CD4-positive, alpha-beta T cell treated with Interleukin-15 for 4 hours (primary cell): ENCODE results near the gene RNGTT.
A peak's percentile ranks its signal among the peaks of the same experiment; 100 is the strongest.
"Not testable (repeated sequence)": the region's sequence is repeated elsewhere in the genome, so short reads cannot be mapped to it uniquely, and the experiment has no call there.

ENCODE experiments used
- DNase-seq: peaks from one replicate; pipeline ENCODE4 v3.0.0-alpha.2; 2020; ENCODE audit warnings: low spot score

RNGTT gene

DNA sequence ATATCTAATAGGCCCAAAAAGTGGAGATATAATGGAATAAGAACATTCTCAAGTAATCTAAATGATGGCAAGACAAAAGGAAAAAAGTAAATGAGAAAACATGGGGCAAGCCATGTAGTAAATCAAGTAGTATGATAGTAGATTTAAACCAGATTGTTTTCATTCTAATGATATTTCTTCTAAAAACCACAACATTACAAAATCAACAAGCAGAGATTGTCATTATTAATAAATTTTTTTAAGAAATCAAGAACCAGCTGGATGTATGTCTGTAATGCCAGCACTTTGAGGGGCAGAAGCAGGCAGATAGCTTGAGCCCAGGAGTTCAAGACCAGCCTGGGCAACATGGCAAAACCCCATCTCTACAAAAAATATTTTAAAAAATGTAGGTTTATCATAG lies 155.0 kb downstream of the RNGTT start:
- no peak for DNase-seq

DNA sequence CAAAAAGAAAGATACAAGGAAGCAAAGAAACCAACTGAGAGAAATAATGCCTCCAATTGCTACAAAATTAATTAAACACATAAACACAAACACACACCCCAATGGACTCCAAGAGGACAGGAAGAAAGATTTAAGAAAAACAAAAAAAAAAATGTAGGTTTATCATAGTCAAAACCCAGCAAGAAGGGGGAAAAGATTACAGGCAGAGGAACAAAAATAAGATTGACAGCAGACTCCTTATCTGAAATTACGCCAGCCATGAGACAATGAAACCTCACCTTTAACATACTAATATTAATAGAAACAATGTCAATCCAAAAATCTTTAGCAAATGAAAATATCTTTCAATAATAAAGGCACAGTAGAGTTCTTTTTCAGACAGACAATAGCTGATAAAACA lies 155.8 kb downstream of the RNGTT start:
- no peak for DNase-seq

DNA sequence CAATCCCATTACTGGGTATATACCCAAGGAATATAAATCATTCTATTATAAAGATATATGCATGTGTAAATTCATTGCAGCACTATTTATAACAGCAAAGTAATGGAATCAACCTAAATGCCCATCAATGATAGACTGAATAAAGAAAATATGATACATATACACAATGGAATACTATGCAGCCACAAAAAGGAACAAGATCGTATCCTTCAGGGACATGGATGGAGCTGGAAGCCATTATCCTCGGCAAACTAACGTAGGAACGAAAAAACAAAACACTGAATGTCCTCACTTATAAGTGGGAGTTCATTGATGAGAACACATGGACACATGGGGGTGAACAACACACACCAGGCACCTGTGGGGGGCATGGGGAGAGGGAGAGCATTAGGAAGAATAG lies 156.7 kb downstream of the RNGTT start:
- no peak for DNase-seq

DNA sequence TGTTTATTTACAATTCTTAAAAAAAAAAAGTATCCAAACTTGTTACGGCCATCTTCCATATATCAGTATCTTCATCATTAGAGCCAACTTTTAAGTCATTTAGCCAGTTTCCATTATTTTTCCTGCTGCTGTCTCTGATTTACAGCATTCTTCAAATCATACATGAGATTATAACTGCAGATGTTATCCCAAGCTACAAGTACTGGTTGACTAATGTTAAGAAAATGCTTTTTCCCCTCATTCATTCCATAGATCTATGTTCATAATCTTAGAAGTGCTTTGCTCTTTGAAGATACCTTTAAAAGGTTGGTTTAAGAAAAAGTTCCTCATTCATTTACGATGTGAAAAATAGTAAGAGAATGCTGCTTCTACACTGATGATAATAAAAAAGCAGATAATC lies 158.7 kb downstream of the RNGTT start:
- no peak for DNase-seq

DNA sequence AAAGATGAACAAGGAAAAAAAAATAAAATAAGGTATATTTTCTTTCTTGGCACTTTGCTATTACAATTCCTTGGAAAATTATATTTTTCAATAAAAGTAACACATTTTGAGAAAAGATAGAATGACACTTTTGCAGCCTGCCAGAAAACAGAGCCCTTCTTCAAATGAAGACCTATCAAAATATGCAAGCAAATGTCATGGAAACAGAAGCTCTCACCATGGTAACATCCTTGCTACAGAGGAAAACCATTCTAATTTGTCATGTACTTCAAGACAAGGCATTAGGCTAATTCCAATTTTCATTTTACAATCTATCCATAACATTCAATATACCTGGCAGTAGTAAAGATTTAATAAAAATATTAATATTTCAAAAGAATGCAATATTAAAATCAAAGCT lies 177.9 kb downstream of the RNGTT start:
- no peak for DNase-seq

- peak; percentile 64 for DNase-seq
Observed at GRCh38 chr6:88780714-88781389, 182.6 kb downstream of the RNGTT start.

DNA sequence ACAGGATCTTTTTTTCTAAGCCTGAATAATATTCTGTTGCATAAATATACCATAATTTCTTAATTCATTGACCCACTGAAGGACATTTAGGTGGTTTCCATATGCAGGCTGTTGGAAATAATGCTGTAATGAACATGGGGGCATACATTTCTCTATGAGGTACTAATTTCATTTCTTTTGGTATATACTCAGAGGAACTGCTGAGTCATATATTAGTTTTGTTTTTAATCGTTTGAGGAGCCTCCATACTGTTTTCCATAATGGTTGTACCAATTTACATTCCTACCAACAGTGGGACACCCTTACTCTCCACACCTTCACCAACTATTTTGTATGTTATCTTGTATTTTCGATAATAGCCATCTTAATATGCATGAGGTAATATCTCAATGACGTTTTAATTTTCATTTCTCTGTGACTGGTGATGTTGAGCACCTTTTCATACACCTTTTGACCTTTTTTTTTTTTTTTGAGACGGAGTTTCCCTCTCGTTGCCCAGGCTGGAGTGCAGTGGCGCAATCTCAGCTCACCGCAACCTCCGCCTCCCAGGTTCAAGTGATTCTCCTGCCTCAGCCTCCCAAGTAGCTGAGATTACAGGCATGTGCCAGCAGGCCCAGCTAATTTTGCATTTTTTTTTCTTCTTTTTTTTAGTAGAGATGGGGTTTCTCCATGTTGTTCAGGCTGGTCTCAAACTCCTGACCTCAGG lies 187.4 kb downstream of the RNGTT start:
- DNase-seq, result no peak

DNA sequence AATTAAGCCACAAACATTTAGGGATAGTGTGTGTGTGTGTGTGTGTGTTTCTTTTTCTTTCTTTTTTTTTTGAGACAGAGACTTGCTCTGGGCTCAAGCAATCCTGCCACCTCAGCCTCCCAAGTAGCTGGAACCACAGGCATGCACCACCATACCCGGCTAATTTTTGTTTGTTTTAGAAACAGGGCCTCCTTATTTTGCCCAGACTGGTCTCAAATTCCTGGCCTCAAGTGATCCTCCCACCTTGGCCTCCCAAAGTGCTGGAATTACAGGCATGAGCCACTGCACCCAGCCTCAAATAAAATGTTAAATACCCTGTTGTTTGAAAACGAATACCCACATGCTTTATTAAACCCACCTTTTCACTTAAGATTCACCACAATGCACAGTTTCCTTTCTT lies 195.3 kb downstream of the RNGTT start:
- DNase-seq, result not testable (repeated sequence)

DNA sequence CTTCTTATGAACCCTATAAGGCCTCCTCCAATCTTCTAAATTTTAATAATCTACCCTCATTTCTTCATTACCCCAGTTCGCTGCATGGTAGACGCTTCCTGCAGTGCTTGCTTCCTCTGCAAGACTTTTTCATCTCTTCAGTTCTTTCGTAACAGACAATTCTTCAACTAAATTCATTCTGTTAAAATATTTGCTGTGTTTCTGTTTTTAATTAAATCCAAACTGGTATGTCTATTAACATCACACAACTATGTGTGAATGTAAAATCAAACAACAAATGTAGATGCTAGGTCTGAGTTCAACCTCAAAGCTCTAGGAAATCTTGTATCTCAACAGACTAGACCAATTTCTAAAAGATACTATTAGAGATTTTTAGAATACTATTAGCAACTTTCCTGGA lies 199.3 kb downstream of the RNGTT start:
- no peak for DNase-seq

DNA sequence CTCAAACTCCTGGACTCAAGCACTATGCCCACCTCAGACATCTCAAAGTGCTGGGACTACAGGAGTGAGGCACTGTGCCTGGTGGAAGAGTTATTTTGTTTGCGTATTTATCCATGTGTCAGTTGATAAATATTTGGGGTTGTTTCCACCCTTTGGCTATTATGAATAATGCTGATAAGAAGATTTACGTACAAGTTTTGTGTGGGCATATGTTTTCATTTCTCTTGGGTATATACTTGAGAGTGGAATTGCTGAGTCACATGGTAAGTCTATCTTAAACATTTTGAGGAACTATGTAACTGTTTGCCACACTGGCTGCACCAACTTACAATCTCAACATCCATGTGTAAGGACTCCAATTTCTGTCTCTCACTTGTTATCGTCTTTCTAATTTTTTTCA lies 200.3 kb downstream of the RNGTT start:
- DNase-seq, result no peak

- no peak for DNase-seq
Observed at GRCh38 chr6:88761237-88762031, 202.0 kb downstream of the RNGTT start.

GRCh38 chr6:88760091-88760490 lies 203.3 kb downstream of the RNGTT start:
- DNase-seq, result no peak

DNA sequence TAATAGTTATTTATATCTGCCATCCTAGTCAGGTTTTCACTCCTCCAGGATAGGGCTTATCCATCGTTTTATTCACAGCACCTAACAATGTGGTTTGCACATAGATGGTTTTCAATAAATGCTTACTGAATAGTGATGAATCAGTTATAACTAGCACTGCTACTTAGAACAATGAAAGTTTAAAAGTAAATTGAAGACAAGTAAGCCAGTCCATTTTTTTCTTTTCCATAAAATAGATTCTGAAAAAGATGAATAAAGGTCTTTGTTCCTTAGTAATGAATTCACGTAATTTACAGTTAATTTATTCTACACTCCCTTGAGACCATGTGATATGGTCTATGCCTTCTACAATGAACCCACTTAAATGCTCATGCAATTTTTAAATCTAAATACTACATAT lies 212.5 kb downstream of the RNGTT start:
- DNase-seq, result no peak

DNA sequence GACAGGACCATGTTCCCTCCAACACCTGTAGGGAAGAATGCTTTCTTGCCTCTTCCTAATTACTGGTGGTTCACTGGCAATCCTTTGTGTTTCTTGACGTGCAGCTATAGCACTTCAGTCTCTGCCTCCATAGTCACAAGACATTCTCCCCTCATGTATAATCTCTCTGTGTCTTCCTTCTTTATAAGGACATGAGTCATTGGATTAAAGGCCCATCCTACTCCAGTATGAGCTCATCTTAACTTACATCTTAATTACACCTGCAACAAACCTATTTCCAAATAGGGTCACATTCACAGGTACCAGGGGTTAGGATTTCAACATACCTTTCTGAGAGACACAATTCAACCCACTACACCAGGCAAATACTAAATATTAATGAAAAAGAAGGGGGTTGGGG lies 213.6 kb downstream of the RNGTT start:
- no peak for DNase-seq

GRCh38 chr6:88748141-88748540 lies 215.3 kb downstream of the RNGTT start:
- no peak for DNase-seq

- DNase-seq, result no peak
Observed at GRCh38 chr6:88741939-88742338, 221.5 kb downstream of the RNGTT start.

GRCh38 chr6:88741071-88741470 lies 222.3 kb downstream of the RNGTT start:
- DNase-seq, result no peak

DNA sequence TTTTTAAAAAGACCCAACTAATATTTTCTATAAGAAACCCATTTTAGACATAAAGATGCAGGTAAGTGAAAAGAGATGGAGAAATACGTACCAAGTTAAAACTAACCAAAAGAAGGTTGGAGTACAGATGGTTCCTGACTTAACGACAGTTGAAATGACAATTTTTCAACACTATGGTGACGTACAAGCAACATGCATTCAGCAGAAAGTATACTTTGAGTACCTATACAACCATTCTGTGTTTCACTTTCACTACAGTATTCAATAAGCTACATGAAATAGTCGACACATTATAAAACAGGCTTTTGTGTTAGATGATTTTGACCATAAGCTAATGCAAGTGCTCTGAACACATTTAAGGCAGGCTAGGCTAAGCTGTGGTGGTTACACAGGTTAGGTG lies 228.9 kb downstream of the RNGTT start:
- no peak for DNase-seq

DNA sequence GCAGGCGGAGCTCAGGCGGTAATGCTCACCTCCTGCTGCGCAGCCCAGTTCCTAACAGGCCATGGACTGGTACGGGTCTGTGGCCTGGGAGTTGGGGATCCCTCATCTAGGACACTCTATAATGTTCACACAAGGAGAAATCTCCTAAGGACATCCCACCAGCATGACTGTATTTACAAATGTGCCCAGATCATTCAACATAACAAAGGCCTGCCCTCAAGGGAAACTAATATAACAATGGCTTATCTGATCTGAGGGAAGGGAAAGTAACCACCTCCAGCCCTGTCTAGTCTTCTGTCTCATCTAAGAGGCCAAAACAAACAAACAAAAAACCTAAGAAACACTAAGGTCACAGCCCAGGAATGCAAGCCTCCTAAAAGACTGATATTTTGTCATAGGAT lies 232.8 kb downstream of the RNGTT start:
- no peak for DNase-seq

DNA sequence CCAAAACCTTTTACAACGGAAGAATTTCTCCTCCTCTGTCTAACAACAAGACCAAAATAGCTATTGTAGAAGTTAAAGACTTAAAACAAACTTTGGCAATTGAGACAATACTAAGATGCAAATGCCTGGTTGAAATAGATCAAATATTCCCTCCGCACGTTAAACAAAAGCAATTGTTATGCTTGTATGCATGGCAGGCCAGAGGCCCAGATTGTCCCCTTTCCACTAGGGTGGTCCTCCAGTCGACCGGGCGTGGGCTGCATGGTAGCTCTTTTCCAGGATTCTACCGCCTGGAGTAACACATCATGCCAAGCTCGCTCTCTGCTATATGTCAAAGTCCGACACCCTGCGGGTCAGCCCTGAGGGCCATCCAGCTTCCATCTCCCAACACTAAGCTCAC lies 234.7 kb downstream of the RNGTT start:
- no peak for DNase-seq

- DNase-seq, result not testable (repeated sequence)
Observed at GRCh38 chr6:88726409-88726808, 237.0 kb downstream of the RNGTT start.

GRCh38 chr6:88725111-88725975 lies 238.1 kb downstream of the RNGTT start:
- no peak for DNase-seq
